ENCODE data around the gene DIPK1B.

- TF ChIP-seq CTCF (IDR thresholded peaks at IDR 0.05) (no peak), CREB1 (CRISPR knock-in tag; IDR thresholded peaks at IDR 0.05) (no peak), GTF2I (CRISPR knock-in tag; conservative IDR thresholded peaks at IDR 0.05) (no peak), JUN (CRISPR knock-in tag; IDR thresholded peaks at IDR 0.05) (no peak), OVOL2 (CRISPR knock-in tag; IDR thresholded peaks at IDR 0.05; ENCODE audit: borderline replicate concordance) (no peak), ATF3 (CRISPR knock-in tag; conservative IDR thresholded peaks at IDR 0.05) (no peak), ATF6 (CRISPR knock-in tag; IDR thresholded peaks at IDR 0.05) (no peak), GABPB1 (CRISPR knock-in tag; IDR thresholded peaks at IDR 0.05) (no peak), ZNF263 (CRISPR knock-in tag; IDR thresholded peaks at IDR 0.05; ENCODE audit: low read depth) (no peak), MAX (CRISPR knock-in tag; IDR thresholded peaks at IDR 0.05) (no peak), ZSCAN18 (CRISPR knock-in tag; IDR thresholded peaks at IDR 0.05) (no peak), USF1 (CRISPR knock-in tag; IDR thresholded peaks at IDR 0.05) (no peak)
Measured at GRCh38 chr9:136681029-136681428, 31.3 kb upstream of the DIPK1B start.
